Raji (cell line): ENCODE results near the gene TLR6.

ENCODE experiments used
- POLR2A ChIP-seq: IDR thresholded peaks from 2 replicates; pipeline ENCODE4 v1.6.1; 2011; ENCODE audit warnings: low read depth, low read length, control low read depth; ENCODE audit not compliant: insufficient read depth

The TLR6 gene, protein sequence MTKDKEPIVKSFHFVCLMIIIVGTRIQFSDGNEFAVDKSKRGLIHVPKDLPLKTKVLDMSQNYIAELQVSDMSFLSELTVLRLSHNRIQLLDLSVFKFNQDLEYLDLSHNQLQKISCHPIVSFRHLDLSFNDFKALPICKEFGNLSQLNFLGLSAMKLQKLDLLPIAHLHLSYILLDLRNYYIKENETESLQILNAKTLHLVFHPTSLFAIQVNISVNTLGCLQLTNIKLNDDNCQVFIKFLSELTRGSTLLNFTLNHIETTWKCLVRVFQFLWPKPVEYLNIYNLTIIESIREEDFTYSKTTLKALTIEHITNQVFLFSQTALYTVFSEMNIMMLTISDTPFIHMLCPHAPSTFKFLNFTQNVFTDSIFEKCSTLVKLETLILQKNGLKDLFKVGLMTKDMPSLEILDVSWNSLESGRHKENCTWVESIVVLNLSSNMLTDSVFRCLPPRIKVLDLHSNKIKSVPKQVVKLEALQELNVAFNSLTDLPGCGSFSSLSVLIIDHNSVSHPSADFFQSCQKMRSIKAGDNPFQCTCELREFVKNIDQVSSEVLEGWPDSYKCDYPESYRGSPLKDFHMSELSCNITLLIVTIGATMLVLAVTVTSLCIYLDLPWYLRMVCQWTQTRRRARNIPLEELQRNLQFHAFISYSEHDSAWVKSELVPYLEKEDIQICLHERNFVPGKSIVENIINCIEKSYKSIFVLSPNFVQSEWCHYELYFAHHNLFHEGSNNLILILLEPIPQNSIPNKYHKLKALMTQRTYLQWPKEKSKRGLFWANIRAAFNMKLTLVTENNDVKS

DNA sequence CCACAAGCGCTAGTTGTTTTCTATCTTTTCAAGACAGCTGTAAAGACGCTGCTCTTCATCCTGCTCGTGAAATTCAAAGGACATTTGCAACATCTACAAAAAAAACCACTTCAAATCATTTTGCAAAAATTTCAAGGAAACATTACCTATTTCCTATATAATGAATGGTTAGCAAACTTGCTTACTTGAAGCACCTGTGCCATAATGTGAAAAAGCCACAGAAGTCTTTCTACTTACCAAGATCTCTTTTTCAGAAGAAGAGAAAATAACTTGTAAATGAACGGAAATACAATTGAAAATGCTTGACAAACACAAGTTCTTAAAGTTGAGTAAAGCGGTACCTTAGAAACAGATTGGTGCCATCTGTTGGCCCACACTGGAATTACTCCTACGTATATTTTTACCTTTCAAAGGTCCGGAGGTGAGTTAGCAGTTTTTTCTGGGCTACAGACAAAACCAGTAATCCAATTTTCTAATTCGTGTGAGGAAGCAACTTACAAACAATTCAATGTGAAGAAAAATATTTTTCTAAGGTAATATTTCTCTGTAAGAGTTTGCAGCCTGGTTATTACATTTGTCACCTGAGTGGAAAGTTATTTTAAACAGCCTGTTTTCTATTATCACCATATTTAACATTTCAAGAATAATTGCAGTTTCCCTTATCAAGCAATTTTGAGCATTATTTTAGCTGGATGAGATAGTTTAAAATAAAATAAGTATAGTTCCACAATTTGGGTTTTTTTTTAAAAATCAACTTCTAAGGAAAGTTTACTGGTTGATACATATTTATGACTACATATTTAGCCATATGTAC, at the start of gene TLR6:
TSS of gene TLR6 (minus strand) at position 294 of the 814 bp plus-strand sequence. CDS start 27,344 bp downstream, outside the sequence.
- no peak for TF ChIP-seq POLR2A

DNA sequence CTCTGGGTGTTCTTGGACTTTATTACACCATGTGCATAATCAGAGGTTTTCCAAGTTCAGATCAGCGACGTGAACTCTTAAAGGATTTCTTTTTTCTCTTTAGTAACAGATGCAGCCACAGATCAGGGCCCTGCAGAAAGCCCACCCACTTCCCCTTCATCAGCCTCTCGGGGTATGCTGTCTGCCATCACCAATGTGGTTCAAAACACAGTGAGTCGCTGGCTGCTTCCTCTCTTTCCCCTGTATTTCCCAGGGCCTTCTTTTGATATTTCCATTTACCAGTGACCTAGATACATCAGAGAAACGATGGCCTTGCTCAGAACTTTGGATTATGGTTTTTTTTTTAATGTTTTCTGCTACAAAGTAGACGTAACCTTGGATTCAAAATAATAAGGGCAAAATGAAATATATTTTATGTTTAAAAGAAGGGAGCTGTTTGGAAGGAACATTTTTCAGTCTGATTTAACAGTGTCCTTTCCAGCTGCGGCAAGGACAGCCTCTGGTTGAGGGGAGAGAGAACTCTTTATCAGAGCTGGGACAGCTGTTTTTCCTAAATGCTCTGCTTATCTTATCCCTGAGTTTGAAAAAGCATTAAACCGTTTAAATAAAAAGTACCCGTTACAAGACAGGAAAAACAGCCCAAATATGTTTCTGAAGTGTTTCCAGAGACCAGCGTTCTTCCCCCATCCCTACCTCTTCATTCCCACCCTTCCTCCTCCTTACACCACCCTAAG, 49.2 kb upstream of the TLR6 start:
- TF ChIP-seq POLR2A: no peak

DNA sequence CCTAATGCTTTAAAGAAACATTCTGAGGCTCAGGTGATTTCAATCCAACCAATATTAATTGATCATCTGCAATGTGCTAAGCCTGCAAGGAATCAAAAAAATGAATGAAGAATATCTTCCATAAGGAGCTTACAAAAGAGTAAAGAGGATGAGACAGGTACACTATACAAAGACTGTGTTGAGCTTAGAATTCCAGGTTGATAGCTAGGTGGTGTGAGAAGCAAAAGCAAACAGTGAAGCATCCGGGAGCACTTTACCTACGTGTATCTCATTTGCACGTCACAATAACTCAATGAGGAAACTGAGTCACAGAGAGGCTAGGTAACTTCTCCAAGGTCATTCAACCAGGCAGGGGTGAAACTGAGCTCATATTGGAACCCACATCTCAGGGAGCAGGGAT, 48.1 kb upstream of the TLR6 start:
- no peak for TF ChIP-seq POLR2A

- TF ChIP-seq POLR2A: no peak
Observed at GRCh38 chr4:38904090-38904666, 47.6 kb upstream of the TLR6 start.

GRCh38 chr4:38902695-38903094, 46.1 kb upstream of the TLR6 start:
- TF ChIP-seq POLR2A: no peak

- no peak for TF ChIP-seq POLR2A
Observed at GRCh38 chr4:38902221-38902620, 45.6 kb upstream of the TLR6 start.

DNA sequence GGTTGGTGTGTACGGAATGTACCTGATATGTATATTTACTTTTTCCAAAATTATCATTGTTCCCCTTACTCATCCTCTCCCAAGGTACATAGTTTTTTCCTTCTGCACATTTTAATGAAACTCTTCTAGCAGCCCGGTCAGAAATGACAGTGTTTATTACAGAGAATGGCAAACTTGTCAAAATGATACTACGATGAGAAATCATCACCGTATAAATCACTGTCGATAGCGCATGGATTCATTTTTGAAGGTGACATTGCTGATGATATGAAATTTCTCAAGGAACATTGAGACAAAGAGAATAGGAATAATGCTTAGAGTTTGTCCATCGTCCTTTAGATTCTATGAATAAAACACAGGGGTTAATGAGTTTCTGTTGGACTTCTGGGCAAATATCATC, 41.6 kb upstream of the TLR6 start:
- no peak for TF ChIP-seq POLR2A

DNA sequence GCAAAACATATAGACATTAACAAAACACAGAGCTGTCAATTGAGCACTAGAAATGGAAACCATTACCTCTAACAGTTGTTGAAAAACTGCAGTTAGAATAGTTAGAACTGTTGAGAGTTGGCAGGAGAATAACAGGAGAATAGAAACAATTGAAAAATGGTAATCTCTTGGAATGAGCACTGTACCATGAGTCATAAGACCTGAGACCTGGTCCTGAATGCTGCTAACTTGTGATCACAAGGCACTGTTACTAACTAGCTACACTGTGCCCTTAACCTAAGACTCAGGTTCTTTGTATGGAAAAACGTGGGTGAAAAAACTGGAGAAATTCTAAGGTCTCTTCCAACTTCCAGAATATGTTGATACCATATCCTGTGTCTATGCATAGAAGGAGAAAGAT, 40.3 kb upstream of the TLR6 start:
- TF ChIP-seq POLR2A: no peak

DNA sequence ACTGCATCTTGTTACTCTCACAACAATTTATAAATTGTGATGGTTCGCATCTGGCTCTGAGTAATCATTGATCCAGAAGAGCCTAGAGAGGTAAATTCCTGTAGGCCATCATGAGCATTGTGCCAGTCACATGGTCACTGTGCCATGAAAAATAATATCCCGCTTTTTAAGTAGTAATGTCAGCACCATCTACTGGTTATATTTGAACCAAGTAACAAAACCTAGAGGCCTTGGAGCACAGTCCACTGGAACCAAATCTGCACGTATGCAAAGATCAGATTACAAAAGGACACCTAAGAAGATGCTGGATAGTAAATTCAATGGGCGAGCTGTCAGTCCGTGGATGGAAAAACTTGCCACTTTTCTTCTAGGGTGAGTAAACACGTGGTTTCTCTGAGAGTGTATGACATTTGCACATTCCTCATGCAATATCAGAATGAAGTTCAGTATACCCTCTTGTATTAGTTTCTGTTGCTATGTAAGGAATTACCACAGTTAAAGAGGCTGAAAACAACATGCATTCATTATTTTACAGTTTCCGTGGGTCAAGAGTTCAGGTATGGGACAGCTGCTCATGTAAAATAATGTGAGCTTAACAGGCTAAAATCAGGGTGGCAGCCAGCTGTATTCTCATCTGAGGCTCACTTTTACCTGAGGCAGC, 37.8 kb upstream of the TLR6 start:
- TF ChIP-seq POLR2A: no peak

DNA sequence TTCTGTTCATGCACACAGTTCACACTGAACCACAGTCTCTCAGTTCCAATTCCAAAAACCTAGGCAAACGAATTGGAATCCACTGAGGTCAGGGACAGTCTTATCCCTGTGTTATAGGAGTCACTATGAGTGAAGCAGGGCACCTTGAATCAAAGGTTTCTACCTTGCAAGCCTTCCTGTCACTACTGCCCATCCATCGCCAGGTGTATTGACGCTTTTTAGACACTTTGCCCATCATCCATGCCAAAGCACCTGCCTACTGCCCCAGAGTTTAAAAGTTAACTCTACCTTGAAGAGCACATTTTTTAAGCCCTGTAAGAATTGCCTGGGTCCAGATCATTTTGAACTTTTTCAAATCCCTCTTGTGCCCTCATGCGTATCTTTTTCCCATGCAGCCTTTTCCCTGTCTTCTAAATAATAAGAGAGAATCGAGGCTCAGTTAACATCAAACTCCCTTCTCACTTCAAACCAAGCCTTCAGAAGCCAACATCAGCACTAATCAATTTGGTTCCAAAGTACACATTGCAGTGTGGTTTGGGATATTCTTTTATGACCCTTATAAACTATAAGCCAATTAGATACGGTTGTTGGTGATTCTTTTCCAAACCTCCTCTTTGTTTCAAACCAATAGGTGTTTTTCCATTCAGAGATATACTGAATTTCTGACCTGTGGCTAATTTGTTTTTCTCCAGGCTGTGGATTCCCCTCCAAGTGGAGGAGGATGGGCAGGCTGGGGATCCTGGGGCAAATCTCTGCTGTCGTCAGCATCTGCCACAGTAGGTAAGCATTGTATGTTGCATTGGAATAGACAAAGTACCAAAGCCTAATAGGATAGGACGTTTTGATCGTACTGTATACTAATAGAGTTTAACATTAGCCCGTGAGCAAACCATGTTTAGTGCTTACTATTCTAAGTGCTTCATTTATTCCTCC, 34.7 kb upstream of the TLR6 start:
- no peak for TF ChIP-seq POLR2A

DNA sequence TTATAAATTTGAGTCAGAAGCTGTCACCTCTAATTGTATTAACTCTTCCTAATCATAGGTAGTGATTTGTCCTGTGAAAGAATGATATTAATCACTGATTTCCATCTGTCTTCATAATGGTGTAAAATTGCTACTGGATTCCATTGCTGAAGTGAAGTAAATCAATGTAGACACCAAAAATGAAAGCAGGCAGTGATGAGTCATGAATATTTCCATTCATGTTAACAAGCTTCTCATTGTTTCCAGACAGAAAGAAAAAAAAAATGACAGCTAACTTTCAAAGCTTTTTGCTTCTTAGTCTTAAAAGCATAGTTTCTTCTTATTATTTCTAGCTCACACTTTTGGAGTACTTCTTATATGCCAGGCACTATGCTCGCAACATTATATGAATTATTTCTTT, 32.5 kb upstream of the TLR6 start:
- no peak for TF ChIP-seq POLR2A

DNA sequence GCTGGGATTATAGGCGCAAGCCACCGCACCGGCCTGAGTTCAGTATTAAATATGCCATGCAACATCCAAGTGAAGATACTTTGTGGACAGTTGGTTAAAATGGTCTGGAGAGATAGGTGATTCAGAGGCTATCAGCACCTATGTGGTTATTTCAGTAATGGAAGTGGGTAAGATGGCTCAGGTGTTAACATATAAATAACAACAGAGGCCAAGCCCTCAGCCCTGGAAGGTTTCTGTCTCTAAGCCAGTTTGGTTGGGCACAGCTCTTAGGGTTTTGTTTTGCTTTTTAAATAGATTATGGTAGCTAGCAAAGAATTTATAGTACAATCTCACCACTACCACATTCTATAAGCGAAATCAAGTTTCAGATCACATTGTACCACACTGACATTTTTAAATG, 27.6 kb upstream of the TLR6 start:
- no peak for TF ChIP-seq POLR2A

DNA sequence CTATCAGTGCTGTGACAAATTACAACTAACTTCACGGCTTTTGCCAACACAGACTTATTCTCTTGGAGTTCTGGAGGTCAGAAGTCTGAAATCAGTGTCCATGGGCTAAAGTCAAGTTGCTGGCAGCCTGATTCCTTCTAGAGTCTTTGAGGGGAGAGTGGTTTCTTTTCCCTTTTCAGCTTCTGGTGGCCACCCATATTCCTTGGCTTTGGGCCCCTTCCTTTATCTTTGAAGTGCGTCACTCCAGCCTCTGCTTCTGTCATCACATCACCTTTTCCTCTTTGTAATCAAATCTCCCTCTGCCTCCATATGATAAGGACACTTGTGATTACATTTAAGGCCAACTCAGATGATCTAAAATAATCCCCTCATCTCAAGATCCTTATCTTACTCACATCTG, 20.0 kb upstream of the TLR6 start:
- TF ChIP-seq POLR2A: no peak

DNA sequence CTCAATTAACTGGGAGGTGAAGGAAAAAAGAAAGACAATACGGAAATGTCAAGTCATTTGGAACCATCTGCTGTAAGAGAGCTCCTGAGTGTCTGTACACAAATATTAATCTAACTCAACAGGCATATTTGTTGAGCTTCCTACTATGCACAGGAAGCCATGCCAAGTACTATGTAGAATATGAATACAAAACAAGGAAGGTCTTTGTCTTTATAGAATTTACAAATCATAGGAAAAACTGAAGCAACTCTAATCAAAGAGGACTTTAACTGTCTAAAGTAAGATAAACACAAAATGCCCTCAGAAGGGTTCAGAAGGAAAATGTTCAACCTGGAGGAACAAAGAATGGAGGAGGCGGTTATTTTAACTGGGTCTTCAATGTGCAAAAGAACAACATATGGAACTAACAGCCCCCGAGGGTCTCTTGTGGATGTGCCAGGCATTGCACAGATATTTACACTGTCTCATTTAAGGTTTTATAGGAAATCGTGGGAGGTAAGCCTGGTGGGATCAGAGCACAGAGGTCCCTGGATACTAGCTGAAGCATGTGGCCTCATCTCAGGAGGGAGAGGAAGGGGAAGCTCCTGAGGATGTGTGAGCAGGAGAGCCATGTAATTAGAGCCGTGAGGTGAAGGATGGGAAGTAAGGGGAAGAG, 16.8 kb upstream of the TLR6 start:
- no peak for TF ChIP-seq POLR2A
